Loucy (cell line): ENCODE data around the gene ENOX1.

ENCODE experiments used
- CTCF ChIP-seq: fragments of 200-600 bp; sonication (generic); conservative IDR thresholded peaks from 2 replicates; pipeline ENCODE4 v1.5.1; 2014; ENCODE audit warnings: mild to moderate bottlenecking, antibody characterized with exemption, low read length
- EZH2phosphoT487 ChIP-seq: fragments of 200-600 bp; IDR thresholded peaks from 2 replicates; pipeline ENCODE4 v1.6.1; 2018; ENCODE audit warnings: antibody characterized with exemption, mild to moderate bottlenecking, moderate library complexity, borderline replicate concordance

GRCh38 chr13:43333176-43333575 lies 453.6 kb downstream of the ENOX1 start:
- TF ChIP-seq CTCF (no peak), EZH2phosphoT487 (no peak)
